BJ (cell line): ENCODE data around the gene ZNF385B. TPM values are rescaled to one million over a fixed set of nuclear protein-coding genes. Genes with fewer than 3 reads are reported as not detected.

Source experiments
- CTCF ChIA-PET: fragments of 350-600 bp; formaldehyde crosslinking; extraction: SDS; loops from one replicate; lab custom pipeline; 2021; ENCODE audit warnings: antibody characterized with exemption, inconsistent platforms; lab: Yijun Ruan, JAX
- POLR2A ChIA-PET: fragments of 300-600 bp; sonication (Branson Sonifier 250); formaldehyde crosslinking; extraction: SDS; loops from one replicate; lab custom pipeline; 2021; ENCODE audit warnings: antibody characterized with exemption; lab: Charles Lee
- DNase-seq: peaks from one replicate; pipeline ENCODE4 v3.0.0-alpha.2; 2011; ENCODE audit warnings: low read depth
- H3K27me3 ChIP-seq: 2 replicates; pipeline ENCODE4 v1.6.0; 2011; ENCODE audit warnings: low read length; ENCODE audit not compliant: control insufficient read depth, insufficient read depth
- H3K36me3 ChIP-seq: 2 replicates; pipeline ENCODE4 v1.5.1; 2011; ENCODE audit warnings: low read length; ENCODE audit not compliant: control insufficient read depth, insufficient read depth
- H3K4me3 ChIP-seq: 2 replicates; pipeline ENCODE4 v1.5.1; 2011; ENCODE audit warnings: low read depth, mild to moderate bottlenecking, control low read depth, low read length
- polyA plus RNA-seq: library from polyadenylated mRNA; depleted of rRNA; stranded (reverse); fragments of >200 nt; gene quantifications from 2 replicates; pipeline ENCODE4 v1.2.3, GENCODE V29; 2011
- TF ChIP-seq, protein P1 (sequence below): IDR thresholded peaks from 2 replicates; pipeline ENCODE4 v1.5.1; 2011; ENCODE audit warnings: low read depth, mild to moderate bottlenecking, control low read depth, inconsistent platforms, low read length, moderate library complexity; ENCODE audit not compliant: insufficient read depth

The ZNF385B gene
- polyA plus RNA-seq, 1 experiment, result 0.22 TPM

- POLR2A ChIA-PET, result no interaction called here
- TF ChIP-seq, protein P1, sequence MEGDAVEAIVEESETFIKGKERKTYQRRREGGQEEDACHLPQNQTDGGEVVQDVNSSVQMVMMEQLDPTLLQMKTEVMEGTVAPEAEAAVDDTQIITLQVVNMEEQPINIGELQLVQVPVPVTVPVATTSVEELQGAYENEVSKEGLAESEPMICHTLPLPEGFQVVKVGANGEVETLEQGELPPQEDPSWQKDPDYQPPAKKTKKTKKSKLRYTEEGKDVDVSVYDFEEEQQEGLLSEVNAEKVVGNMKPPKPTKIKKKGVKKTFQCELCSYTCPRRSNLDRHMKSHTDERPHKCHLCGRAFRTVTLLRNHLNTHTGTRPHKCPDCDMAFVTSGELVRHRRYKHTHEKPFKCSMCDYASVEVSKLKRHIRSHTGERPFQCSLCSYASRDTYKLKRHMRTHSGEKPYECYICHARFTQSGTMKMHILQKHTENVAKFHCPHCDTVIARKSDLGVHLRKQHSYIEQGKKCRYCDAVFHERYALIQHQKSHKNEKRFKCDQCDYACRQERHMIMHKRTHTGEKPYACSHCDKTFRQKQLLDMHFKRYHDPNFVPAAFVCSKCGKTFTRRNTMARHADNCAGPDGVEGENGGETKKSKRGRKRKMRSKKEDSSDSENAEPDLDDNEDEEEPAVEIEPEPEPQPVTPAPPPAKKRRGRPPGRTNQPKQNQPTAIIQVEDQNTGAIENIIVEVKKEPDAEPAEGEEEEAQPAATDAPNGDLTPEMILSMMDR, result no peak
- DNase-seq, result no peak
- Histone ChIP-seq H3K4me3 (no peak overlapping the region), H3K27me3 (no peaks in the 10 kb centered on the region), H3K36me3 (no peaks in the 10 kb centered on the region)
- CTCF ChIA-PET, result no interaction called here
Observed at GRCh38 chr2:179793902-179794301, 67.5 kb downstream of the ZNF385B start.

- POLR2A ChIA-PET, result no interaction called here
- TF ChIP-seq, protein P1, result no peak
- no peak for DNase-seq
Observed at GRCh38 chr2:179793238-179793637, 68.2 kb downstream of the ZNF385B start.

DNA sequence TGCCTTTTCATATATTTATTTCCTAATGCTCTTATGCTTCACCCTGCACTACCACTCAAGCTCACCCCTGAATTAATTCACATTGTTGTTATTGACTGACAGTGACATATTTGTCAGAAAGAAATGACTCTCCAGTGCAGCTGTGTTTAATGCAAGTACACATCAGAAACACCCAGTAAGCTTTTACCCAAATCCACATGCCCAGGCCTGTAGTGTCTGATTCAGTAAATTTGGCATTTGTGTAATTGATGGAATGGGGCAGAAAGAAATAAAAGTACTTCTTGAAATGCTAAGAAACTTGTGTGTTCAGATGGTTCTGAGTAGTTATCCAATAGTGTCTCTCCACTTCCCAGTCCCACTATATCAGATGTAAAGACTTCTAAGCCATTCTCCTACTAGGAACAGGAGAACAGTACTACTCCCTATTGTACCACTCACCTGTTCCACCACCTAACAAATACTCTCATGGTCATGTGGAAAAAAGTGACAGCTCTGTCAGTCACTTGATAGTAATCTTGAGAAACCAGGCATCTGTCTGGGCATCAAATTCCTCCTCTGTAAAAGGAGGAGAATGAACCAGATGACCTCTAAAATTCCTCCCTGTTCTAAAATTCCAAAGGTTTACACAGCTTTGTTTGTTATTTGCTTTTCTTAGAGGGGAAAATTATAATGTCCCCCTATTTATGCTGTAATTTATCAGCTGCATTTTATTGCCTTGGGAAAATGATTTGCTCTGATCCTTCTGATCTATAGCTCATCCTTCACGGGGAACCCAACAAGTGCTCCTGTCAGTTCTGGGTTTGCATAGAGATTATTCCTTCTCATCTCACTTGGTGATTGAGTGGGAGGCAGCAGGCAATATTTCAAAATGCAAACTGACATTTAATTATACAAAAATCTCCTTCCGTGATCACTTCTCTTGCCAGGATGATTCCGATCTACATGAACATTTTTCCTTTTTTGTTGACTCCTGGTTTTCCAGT is 70.9 kb downstream of the ZNF385B start:
- Histone ChIP-seq H3K36me3 (no peaks in the 10 kb centered on the region), H3K27me3 (no peaks in the 10 kb centered on the region), H3K4me3 (no peak overlapping the region)
- POLR2A ChIA-PET, result no interaction called here
- TF ChIP-seq, protein P1, result no peak
- no peak for DNase-seq
- CTCF ChIA-PET, result no interaction called here

More at GRCh38 chr2:179793238-179793637, 68.2 kb downstream of the ZNF385B start:
- CTCF ChIA-PET, result no interaction called here
- no peaks in the 10 kb centered on the region for H3K36me3 ChIP-seq
- no peaks in the 10 kb centered on the region for H3K27me3 ChIP-seq
- no peak overlapping the region for H3K4me3 ChIP-seq

DNA sequence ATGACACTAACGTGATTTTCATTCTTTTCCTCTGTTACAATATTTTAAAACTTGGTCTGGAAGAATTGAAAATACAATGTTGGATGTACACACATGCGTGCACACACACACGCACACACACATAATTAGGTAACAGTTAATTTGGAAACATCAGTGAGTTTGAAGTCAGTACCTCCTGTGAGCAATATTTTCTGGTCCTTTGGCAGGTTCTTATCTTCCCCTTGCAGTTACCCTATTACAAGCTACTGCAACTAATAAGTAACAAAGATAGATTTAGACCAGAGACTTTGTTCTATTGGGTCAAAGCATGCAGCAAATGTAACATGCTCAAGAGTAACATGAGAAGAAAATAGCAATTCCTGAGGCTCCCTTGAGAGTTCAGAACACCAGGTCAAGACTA is 73.3 kb downstream of the ZNF385B start:
- Histone ChIP-seq H3K4me3 (no peak overlapping the region), H3K36me3 (no peaks in the 10 kb centered on the region), H3K27me3 (no peaks in the 10 kb centered on the region)
- TF ChIP-seq, protein P1, result no peak
- POLR2A ChIA-PET, result no interaction called here
- DNase-seq, result no peak
- CTCF ChIA-PET, result interaction anchor here (0.8 to 1.0 kb wide), 3 partner anchors 10 to 15 kb away, joined by 3 read pairs; no protein-coding TSS in a partner anchor

DNA sequence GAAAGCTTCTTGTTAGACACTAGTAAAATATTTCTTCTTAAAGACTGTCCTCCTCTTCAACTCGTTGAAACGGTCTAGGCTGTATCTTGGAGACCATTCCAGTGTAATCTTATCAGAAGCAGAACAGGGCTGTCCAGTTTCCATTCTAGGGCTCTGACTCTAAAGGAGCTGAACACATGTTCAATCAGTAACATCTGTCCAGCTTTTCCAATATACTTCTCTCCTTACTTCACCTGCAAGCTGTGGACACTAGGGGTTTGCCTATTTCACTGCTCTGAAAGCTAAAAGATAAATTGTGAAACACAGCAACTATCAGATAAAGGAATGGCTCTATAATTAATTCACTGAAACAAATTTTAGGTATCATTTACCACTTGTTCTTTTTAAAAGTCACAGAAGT is 73.8 kb downstream of the ZNF385B start:
- POLR2A ChIA-PET, result no interaction called here
- TF ChIP-seq, protein P1, result no peak
- Histone ChIP-seq H3K36me3 (no peaks in the 10 kb centered on the region), H3K27me3 (no peaks in the 10 kb centered on the region), H3K4me3 (no peak overlapping the region)
- no peak for DNase-seq
- CTCF ChIA-PET, result interaction anchor here (0.8 to 1.0 kb wide), 3 partner anchors 10 to 16 kb away, joined by 3 read pairs; no protein-coding TSS in a partner anchor
